SK-N-MC (cell line): ENCODE measurements around the gene DDX20.

Experiments used
- EZH2 ChIP-seq: fragments of 200-600 bp; sonication (generic); IDR thresholded peaks from one replicate; pipeline ENCODE4 v1.6.1; 2017; ENCODE audit warnings: antibody characterized with exemption
- POLR2AphosphoS5 ChIP-seq: IDR thresholded peaks from 2 replicates; pipeline ENCODE4 v1.6.1; 2012; ENCODE audit warnings: mild to moderate bottlenecking, low read depth, low read length, borderline replicate concordance

DNA sequence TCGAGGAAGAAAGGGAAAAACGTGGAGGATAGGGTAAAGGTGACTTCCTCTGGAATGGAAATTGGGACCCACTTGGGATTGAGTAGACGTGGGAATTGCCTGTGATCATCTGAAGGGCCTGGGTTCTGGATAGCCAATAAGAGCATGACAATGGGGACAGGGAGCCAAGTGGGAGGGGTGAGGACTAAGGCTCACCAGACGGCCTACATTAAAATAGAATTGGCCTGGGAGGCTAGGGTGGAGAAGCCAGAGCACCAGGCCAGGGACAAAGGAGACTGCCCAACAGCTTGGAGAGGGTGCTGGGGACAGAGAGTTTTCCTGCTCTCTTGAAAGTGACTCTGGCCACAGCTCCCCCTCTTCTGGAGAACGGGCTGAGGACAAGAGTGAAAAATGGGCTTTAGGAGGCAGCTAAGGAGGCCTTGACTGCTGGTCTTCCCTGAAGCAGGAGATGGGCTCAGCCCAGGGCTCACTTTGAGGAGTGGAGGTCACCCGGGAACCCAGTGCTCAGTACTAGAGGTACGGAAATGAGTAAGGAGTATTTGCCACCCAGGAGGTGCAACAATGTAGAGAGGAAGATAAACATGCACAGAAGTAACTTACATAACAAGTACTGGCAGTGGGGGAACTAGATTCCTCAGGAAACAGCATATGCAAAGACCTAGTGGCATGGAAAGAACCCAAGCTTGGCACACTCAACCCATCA, 35.3 kb upstream of the DDX20 start:
- TF ChIP-seq POLR2AphosphoS5 = no peak
- no peak for TF ChIP-seq EZH2
